Measurements from ENCODE around the gene XPR1. TPM values are rescaled to one million over a fixed set of nuclear protein-coding genes. Genes with fewer than 3 reads are reported as not detected.

XPR1 gene
- total and polyA plus RNA-seq, 2 of the 8 experiments (the other 6 are each of a cell fraction or from before 2014, with no cell fraction given): 28.6 to 43.9 TPM

GRCh38 chr1:180836449-180836848 is 204.6 kb downstream of the XPR1 start:
- no peak overlapping the region for H2BK20ac ChIP-seq (ENCODE audit: low read length)
- 0 out of 4 replicates have a peak overlapping the region, but pooled peaks of 1 of the 2 experiments have one; percentile 21 for H3K4me2 ChIP-seq (ENCODE audit: insufficient read depth in 1 of 2, low read depth in 2 of 2, low read length in 2 of 2)
- no peak overlapping the region for H3K56ac ChIP-seq (replicated peaks; ENCODE audit: insufficient read length, low read depth, low read length)
- H3K9ac ChIP-seq (replicated peaks in 1 of 4; ENCODE audit: extremely low read depth in 1 of 4, low read depth in 3 of 4, low read length in 3 of 4): no peak overlapping the region
- no peak for DNase-seq (ENCODE audit: low read depth in 1 of 2, low spot score in 2 of 2)
- H3K14ac ChIP-seq (ENCODE audit: insufficient read length): no peak overlapping the region
- H2BK120ac ChIP-seq (replicated peaks; ENCODE audit: low read depth, low read length): no peak overlapping the region
- H3K4me1 ChIP-seq (replicated peaks in 1 of 4; ENCODE audit: control insufficient read depth in 3 of 4, insufficient read depth in 4 of 4, low read length in 3 of 4): peaks cover 0 to 6% (median 4%) of the 10 kb centered on the region in 4 experiments; a peak in 4 of 7 replicates
- H3K27ac ChIP-seq (ENCODE audit: low read depth, low read length): no peak overlapping the region
- H3K79me2 ChIP-seq (ENCODE audit: control insufficient read depth in 1 of 2, insufficient read depth in 2 of 2, low read length in 2 of 2): no peaks in the 10 kb centered on the region
- H3K18ac ChIP-seq (ENCODE audit: extremely low read depth, low read length): no peak overlapping the region
- H2AFZ ChIP-seq (ENCODE audit: low read length): no peak overlapping the region
- no peak for FAIRE-seq
- H4K8ac ChIP-seq (ENCODE audit: extremely low read depth, insufficient read depth, low read length): no peak overlapping the region
- no peaks in the 10 kb centered on the region for H3K79me1 ChIP-seq (ENCODE audit: low read depth, low read length)
- POLR2A ChIA-PET (ENCODE audit: partially characterized antibody): no interaction called here
- H2BK12ac ChIP-seq (ENCODE audit: low read depth, low read length): no peak overlapping the region
- H3K27me3 ChIP-seq (replicated peaks in 1 of 4; ENCODE audit: control insufficient read depth in 3 of 4, extremely low read depth in 1 of 4, insufficient read depth in 3 of 4, low read length in 3 of 4): no peaks in the 10 kb centered on the region
- H2BK15ac ChIP-seq (ENCODE audit: low read length): no peak overlapping the region
- H2AK5ac ChIP-seq (ENCODE audit: low read depth, low read length): no peak overlapping the region
- H3K4me3 ChIP-seq (ENCODE audit: extremely low read depth in 1 of 4, insufficient read depth in 2 of 4, low read depth in 3 of 4, low read length in 4 of 4): peak overlapping the region in 1 of 4 experiments; percentile 31; a peak in 1 of 8 replicates
- H2BK5ac ChIP-seq (ENCODE audit: low read depth, low read length): no peak overlapping the region
- H3K9me3 ChIP-seq (ENCODE audit: insufficient read depth in 2 of 2, low read depth in 1 of 2, low read length in 1 of 2): peaks cover 0 to 5% of the 10 kb centered on the region in 2 experiments; a peak in 1 of 4 replicates
- H3K36me3 ChIP-seq (ENCODE audit: control insufficient read depth in 2 of 4, insufficient read depth in 4 of 4, low read length in 3 of 4): 0 out of 8 replicates have a peak, but pooled peaks cover 0 to 3% (median 0%) of the 10 kb centered on the region in 4 experiments
- H3K23me2 ChIP-seq (ENCODE audit: low read depth, low read length): no peaks in the 10 kb centered on the region
- H3K4ac ChIP-seq (replicated peaks; ENCODE audit: insufficient read length, low read depth, low read length): no peak overlapping the region
- H3K23ac ChIP-seq (ENCODE audit: insufficient read length): no peak overlapping the region
- CTCF ChIA-PET (ENCODE audit: partially characterized antibody): interaction anchor here (0.6 kb wide), 2 partner anchors 248 to 317 kb away, joined by 3 to 4 read pairs; no protein-coding TSS in a partner anchor
- H4K20me1 ChIP-seq (replicated peaks in 1 of 2; ENCODE audit: control insufficient read depth in 1 of 2, insufficient read depth in 2 of 2, low read length in 2 of 2): no peaks in the 10 kb centered on the region
- WGBS, 2 experiments (ENCODE audit: extremely low coverage in 1 of 2, insufficient coverage in 1 of 2, insufficient read length in 1 of 2, insufficient replicate concordance in 2 of 2, low coverage in 1 of 2, low lambda C conversion rate in 2 of 2, missing lambda C conversion rate in 1 of 2): 82% methylated on average over 6 of the region's 6 CpGs; no CpG with 5 or more reads in 1 of the 2 experiments
- H4K91ac ChIP-seq (replicated peaks; ENCODE audit: insufficient read length, low read length): no peak overlapping the region
- no peak overlapping the region for H4K5ac ChIP-seq (ENCODE audit: insufficient read length, low read depth, low read length)
- no peak for TF ChIP-seq CTBP2 (IDR thresholded peaks at IDR 0.05; ENCODE audit: borderline replicate concordance, insufficient read depth, insufficient read length, low read length)
- no peak for TF ChIP-seq HDAC6 (IDR thresholded peaks at IDR 0.05; ENCODE audit: low read depth, low read length)
- TF ChIP-seq USF2 (IDR thresholded peaks at IDR 0.05; ENCODE audit: low read length): no peak
- TF ChIP-seq RFX5 (IDR thresholded peaks at IDR 0.05; ENCODE audit: borderline replicate concordance, low read depth, low read length): no peak
- TF ChIP-seq CBX5 (IDR thresholded peaks at IDR 0.05; ENCODE audit: low read depth, low read length): no peak
- TF ChIP-seq NANOG (IDR thresholded peaks at IDR 0.05; ENCODE audit: insufficient read depth, low read depth, low read length, poor library complexity, severe bottlenecking): no peak
- TF ChIP-seq SIX5 (IDR thresholded peaks at IDR 0.05; ENCODE audit: low read depth, low read length): no peak
- TF ChIP-seq EP300 (IDR thresholded peaks at IDR 0.05; ENCODE audit: borderline replicate concordance in 1 of 2, low read depth in 2 of 2, low read length in 2 of 2): no peak
- TF ChIP-seq SIRT6 (IDR thresholded peaks at IDR 0.05; ENCODE audit: low read length): no peak
- TF ChIP-seq ASH2L (IDR thresholded peaks at IDR 0.05; ENCODE audit: low read length): no peak
- TF ChIP-seq CHD2 (IDR thresholded peaks at IDR 0.05; ENCODE audit: low read length): no peak
- no peak for TF ChIP-seq HDAC2 (IDR thresholded peaks at IDR 0.05; ENCODE audit: borderline replicate concordance in 1 of 2, low read depth in 2 of 2, low read length in 2 of 2)

Measured in H1 (cell line).